Breast epithelium (tissue), 3 donors: ENCODE measurements around the gene KLHDC2.
"Not testable (repeated sequence)": the region's sequence is repeated elsewhere in the genome, so short reads cannot be mapped to it uniquely, and the experiment has no call there.

Experiments
- CTCF ChIP-seq, 3 donors: fragments of 450-650 bp; IDR thresholded peaks; one replicate each; pipeline ENCODE4 v1.5.1; 2016 to 2017; ENCODE audit warnings: antibody characterized with exemption in 3 of 3, mild to moderate bottlenecking in 3 of 3, moderate library complexity in 3 of 3
- POLR2A ChIP-seq: fragments of 450-650 bp; IDR thresholded peaks from one replicate; pipeline ENCODE4 v1.6.1; 2016; ENCODE audit warnings: antibody characterized with exemption, mild to moderate bottlenecking, moderate library complexity

- TF ChIP-seq CTCF (IDR thresholded peaks at IDR 0.05); POLR2A: not testable (repeated sequence)
These were observed 48.2 kb downstream of the KLHDC2 start for GRCh38 chr14:49816118-49816517.
